ENCODE measurements around the gene CD72. TPM values are rescaled to one million over a fixed set of nuclear protein-coding genes. Genes with fewer than 3 reads are reported as not detected.
A peak's percentile ranks its signal among the peaks of the same experiment; 100 is the strongest.

CD72 gene
- polyA plus RNA-seq, 1 experiment, result 1.7 TPM

DNA sequence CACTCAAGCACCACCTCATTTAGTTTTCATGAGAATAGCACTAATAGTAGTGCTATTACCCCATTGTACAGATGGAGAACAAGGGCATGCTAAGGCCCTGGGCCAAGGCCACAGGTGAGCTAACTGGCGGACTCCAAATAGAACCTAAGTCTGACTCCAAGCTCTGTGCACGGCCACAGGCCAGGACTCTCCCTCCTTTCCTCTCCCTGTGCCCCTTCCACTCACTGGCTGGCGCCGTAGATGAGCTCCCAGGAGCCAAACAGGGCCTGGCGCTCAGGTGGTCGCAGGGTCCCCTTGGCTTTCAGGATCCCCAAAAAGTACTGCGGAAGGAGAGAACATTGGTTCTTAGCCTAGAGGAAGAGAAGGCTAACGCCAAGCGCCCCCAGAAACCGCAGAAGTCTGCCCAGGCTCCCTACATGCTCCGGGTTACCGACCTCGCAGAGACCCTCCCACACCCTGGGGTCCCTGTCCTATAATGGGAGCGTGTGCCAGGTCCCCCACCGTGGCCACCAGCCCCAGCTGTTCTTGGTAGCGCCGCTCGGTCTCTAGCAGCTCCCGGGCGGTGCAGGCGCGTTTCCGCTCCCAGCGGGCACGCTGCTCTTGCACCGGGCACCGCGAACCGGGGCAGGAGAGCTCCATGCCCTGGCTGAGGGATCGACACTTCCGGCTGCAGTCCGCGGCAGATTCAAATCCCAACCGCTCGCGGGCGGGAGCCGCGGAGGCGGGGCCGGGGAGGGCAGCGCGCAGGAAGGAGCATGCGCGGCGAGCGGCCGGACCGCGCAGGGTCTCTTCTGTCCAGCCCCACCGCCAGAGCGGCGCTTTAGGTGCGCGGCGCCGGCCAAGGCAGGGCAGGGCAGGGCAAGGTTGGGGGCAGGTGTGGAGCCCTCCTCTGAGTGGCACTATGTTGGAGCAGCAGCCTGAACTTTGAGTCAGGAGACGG lies 46.6 kb upstream of the CD72 start, which contains the start of gene ARHGEF39:
TSS of gene ARHGEF39 (minus strand) at position 665 of the 940 bp plus-strand sequence. CDS start at position 639, 26 bp downstream.
- CTCF ChIA-PET, result interaction anchor here (0.8 to 6.4 kb wide), 13 partner anchors 8 to 126 kb away, joined by 3 to 63 read pairs (median 5); partner anchors contain the start of genes CA9 and TLN1
- no peak for DNase-seq (ENCODE audit: low read depth)
- POLR2A ChIA-PET, result interaction anchor here (0.5 to 0.7 kb wide), 2 partner anchors 21 to 597 kb away, joined by 3 read pairs; no protein-coding TSS in a partner anchor
- peak within 1 kb of the TSS; percentile 59 for H3K4me3 ChIP-seq (ENCODE audit: low read depth, low read length)
- no peaks in the 10 kb centered on the region for H3K27me3 ChIP-seq (ENCODE audit: control insufficient read depth, insufficient read depth, low read length)
- H3K36me3 ChIP-seq (ENCODE audit: control insufficient read depth, insufficient read depth, low read length), result peaks cover 3% of the 10 kb centered on the region
- peak; percentile 41 for TF ChIP-seq CTCF (IDR thresholded peaks at IDR 0.05; ENCODE audit: insufficient read depth, low read depth, low read length)

DNA sequence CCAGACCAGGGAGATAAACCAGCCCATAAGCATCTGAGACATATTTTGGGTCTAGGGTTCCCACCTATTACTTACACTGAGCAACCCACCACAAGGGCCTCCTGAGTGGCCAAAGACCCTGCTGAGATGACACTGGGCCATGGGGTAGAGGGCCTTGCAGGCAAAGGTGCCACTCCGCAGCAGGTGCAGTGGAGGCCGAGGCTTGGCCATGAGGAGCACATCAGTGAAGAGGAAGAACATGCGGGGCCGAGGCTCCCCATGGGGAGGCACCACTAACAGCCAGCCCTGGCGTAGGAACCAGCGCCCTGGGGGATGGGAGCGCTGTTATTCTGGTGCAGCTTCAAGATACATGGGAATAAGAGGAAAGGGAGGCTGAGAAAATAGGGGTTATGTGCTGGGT lies 44.2 kb upstream of the CD72 start:
- Histone ChIP-seq H3K36me3 (ENCODE audit: control insufficient read depth, insufficient read depth, low read length) (peaks cover 3% of the 10 kb centered on the region), H3K27me3 (ENCODE audit: control insufficient read depth, insufficient read depth, low read length) (no peaks in the 10 kb centered on the region), H3K4me3 (ENCODE audit: low read depth, low read length) (no peak overlapping the region)
- ChIA-PET CTCF (interaction anchor here (0.9 to 6.5 kb wide), 6 partner anchors 26 to 128 kb away, joined by 3 to 74 read pairs (median 7); partner anchors contain the start of genes CREB3 and TLN1), POLR2A (no interaction called here)
- no peak for DNase-seq (ENCODE audit: low read depth)
- TF ChIP-seq CTCF (IDR thresholded peaks at IDR 0.05; ENCODE audit: insufficient read depth, low read depth, low read length), result no peak

DNA sequence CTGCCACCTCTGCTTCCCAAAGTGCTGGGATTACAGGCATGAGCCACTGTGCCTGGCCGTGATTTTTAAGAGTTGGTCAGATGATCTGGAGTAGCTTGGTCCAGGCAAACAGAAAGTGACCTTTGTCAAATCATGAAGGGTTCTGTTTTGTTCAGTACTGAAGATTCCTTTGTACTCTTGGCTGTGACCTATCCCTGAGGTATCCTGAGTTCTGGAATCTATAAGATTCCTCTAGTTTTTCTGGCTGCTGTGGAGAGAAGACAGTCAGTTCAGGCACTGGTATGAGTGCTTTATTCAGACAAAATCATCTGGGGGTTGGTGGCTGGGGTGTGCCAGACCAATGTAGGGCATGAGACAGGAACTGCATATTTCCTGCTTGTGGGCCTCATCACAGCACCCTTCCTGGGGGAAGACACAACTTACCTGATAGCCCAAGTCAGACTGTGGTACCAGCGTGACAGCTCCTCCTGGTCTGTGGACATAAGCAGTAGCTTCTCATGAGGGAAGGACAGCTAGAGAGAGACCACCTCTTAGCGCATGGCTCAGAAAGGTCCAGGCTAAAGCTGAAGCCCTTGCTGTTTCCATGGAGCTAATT lies 43.6 kb upstream of the CD72 start:
- ChIA-PET CTCF (interaction anchor here (0.5 to 6.5 kb wide), 15 partner anchors 9 to 534 kb away, joined by 3 to 74 read pairs (median 3); partner anchors contain the start of genes CREB3, TLN1 and TPM2), POLR2A (interaction anchor here (0.7 kb wide), 1 partner anchor 150 kb away, joined by 4 read pairs; no protein-coding TSS in a partner anchor)
- no peak overlapping the region for H3K4me3 ChIP-seq (ENCODE audit: low read depth, low read length)

DNA sequence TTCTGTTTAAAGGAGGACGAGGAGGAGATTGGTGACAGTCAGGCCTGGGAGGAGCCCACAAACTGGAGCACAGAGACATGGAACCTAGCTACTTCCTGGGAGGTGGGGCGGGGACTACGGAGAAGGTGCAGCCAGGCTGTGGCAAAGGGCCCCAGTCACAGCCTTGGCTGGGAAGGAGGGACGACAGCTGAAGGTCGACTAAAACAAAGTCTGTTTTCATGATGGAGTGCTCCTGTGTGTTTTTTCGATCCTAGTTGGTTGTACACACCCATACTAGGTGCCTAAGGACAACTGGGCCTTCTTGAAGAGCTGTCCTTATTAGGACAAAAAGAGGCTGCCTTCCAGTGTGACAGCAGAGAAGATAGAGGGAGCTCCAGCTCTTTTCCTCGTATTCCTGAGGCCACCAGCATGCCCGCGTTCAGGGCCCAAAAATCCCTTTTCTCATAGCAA lies 42.8 kb upstream of the CD72 start:
- Histone ChIP-seq H3K4me3 (ENCODE audit: low read depth, low read length) (no peak overlapping the region), H3K27me3 (ENCODE audit: control insufficient read depth, insufficient read depth, low read length) (no peaks in the 10 kb centered on the region), H3K36me3 (ENCODE audit: control insufficient read depth, insufficient read depth, low read length) (peaks cover 3% of the 10 kb centered on the region)
- POLR2A ChIA-PET, result interaction anchor here (0.7 kb wide), 1 partner anchor 149 kb away, joined by 4 read pairs; no protein-coding TSS in a partner anchor
- TF ChIP-seq CTCF (IDR thresholded peaks at IDR 0.05; ENCODE audit: insufficient read depth, low read depth, low read length), result peak; percentile 73
- CTCF ChIA-PET, result interaction anchor here (0.5 to 6.5 kb wide), 17 partner anchors 10 to 533 kb away, joined by 3 to 74 read pairs (median 3); partner anchors contain the start of genes CREB3, TLN1 and TPM2
- DNase-seq (ENCODE audit: low read depth), result no peak

More for the DNA sequence above, 43.6 kb upstream of the CD72 start:
- TF ChIP-seq CTCF (IDR thresholded peaks at IDR 0.05; ENCODE audit: insufficient read depth, low read depth, low read length), result no peak
- no peak for DNase-seq (ENCODE audit: low read depth)
- Histone ChIP-seq H3K27me3 (ENCODE audit: control insufficient read depth, insufficient read depth, low read length) (no peaks in the 10 kb centered on the region), H3K36me3 (ENCODE audit: control insufficient read depth, insufficient read depth, low read length) (peaks cover 3% of the 10 kb centered on the region)

Measured in BJ (cell line).